ENCODE results near the gene RMRP. TPM values are rescaled to one million over a fixed set of nuclear protein-coding genes. Genes with fewer than 3 reads are reported as not detected.

Gene RMRP
- polyA plus RNA-seq, 1 of the 3 experiments (the other 2 are of a cell fraction), result 64.9 TPM

DNA sequence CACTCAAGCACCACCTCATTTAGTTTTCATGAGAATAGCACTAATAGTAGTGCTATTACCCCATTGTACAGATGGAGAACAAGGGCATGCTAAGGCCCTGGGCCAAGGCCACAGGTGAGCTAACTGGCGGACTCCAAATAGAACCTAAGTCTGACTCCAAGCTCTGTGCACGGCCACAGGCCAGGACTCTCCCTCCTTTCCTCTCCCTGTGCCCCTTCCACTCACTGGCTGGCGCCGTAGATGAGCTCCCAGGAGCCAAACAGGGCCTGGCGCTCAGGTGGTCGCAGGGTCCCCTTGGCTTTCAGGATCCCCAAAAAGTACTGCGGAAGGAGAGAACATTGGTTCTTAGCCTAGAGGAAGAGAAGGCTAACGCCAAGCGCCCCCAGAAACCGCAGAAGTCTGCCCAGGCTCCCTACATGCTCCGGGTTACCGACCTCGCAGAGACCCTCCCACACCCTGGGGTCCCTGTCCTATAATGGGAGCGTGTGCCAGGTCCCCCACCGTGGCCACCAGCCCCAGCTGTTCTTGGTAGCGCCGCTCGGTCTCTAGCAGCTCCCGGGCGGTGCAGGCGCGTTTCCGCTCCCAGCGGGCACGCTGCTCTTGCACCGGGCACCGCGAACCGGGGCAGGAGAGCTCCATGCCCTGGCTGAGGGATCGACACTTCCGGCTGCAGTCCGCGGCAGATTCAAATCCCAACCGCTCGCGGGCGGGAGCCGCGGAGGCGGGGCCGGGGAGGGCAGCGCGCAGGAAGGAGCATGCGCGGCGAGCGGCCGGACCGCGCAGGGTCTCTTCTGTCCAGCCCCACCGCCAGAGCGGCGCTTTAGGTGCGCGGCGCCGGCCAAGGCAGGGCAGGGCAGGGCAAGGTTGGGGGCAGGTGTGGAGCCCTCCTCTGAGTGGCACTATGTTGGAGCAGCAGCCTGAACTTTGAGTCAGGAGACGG, 7.0 kb upstream of the RMRP start, which contains the start of gene ARHGEF39:
ARHGEF39 (minus strand) TSS at position 665 of the 940 bp plus-strand sequence; CDS start at position 639, 26 bp downstream.
- Histone ChIP-seq H3K9me3 (no peaks in the 10 kb centered on the region), H3K27me3 (ENCODE audit: insufficient read depth) (no peaks in the 10 kb centered on the region), H3K27ac (ENCODE audit: low read depth in 2 of 2, low read length in 1 of 2) (peak within 1 kb of the TSS; percentile 53 to 80), H3K9ac (peak within 1 kb of the TSS; percentile 70; the same call in 1 of the 2 replicates), H3K4me3 (ENCODE audit: low read depth in 2 of 2, low read length in 1 of 2) (peak within 1 kb of the TSS; percentile 61 to 65), H3K4me2 (peak within 1 kb of the TSS; percentile 76), H2AFZ (ENCODE audit: low read depth) (peak within 1 kb of the TSS; percentile 92), H4K20me1 (ENCODE audit: insufficient read depth) (no peaks in the 10 kb centered on the region), H3K79me2 (ENCODE audit: insufficient read depth) (peaks cover 23% of the 10 kb centered on the region), H3K4me1 (ENCODE audit: control insufficient read depth in 1 of 2, insufficient read depth in 2 of 2, low read depth in 1 of 2, low read length in 1 of 2) (peaks cover 0 to 12% of the 10 kb centered on the region in 2 experiments; a peak in 1 of 4 replicates), H3K36me3 (replicated peaks in 1 of 2; ENCODE audit: control insufficient read depth in 1 of 2, insufficient read depth in 2 of 2, low read length in 1 of 2) (peaks cover 0 to 11% of the 10 kb centered on the region in 2 experiments), H3K9me2 (no peaks in the 10 kb centered on the region), H3F3A (replicated peaks; ENCODE audit: insufficient read depth) (peaks cover 31% of the 10 kb centered on the region)
- ChIA-PET POLR2A (interaction anchor here (0.6 to 2.8 kb wide), 6 partner anchors 11 to 150 kb away, joined by 3 to 11 read pairs (median 4); partner anchors contain the start of genes CREB3, HINT2 and TLN1), CTCF (interaction anchor here (0.7 to 3.4 kb wide), 17 partner anchors 8 to 551 kb away, joined by 3 to 30 read pairs (median 4); partner anchors contain the start of genes CA9, CREB3, TLN1 and TPM2)
- 15% methylated on average over 35 of the region's 58 CpGs for WGBS (ENCODE audit: low lambda C conversion rate)
- DNase-seq, result peak; percentile 98
- TF ChIP-seq FOXM1 (IDR thresholded peaks at IDR 0.05; ENCODE audit: low read depth) (peak; percentile 87), JUND (IDR thresholded peaks at IDR 0.05) (no peak), EZH2phosphoT487 (IDR thresholded peaks at IDR 0.05; ENCODE audit: borderline replicate concordance, low read depth) (no peak), YY1 (IDR thresholded peaks at IDR 0.05; ENCODE audit: low read depth) (0 out of 2 replicates have a peak, but pooled peaks have one; percentile 28), NFIC (IDR thresholded peaks at IDR 0.05; ENCODE audit: borderline replicate concordance) (peak; percentile 38), RAD21 (IDR thresholded peaks at IDR 0.05; ENCODE audit: low read length) (no peak; the same call in 1 of the 2 replicates), TCF12 (IDR thresholded peaks at IDR 0.05) (no peak), MEF2A (IDR thresholded peaks at IDR 0.05; ENCODE audit: borderline replicate concordance, low read depth) (no peak), CHD2 (IDR thresholded peaks at IDR 0.05; ENCODE audit: low read length, partially characterized antibody) (peak; percentile 8), GABPA (IDR thresholded peaks at IDR 0.05; ENCODE audit: low read depth) (peak; percentile 73), RXRA (IDR thresholded peaks at IDR 0.05; ENCODE audit: borderline replicate concordance, low read depth) (no peak; the same call in 1 of the 2 replicates), SIN3A (IDR thresholded peaks at IDR 0.05; ENCODE audit: borderline replicate concordance, low read depth, low read length) (peak; percentile 78; the same call in 1 of the 2 replicates), MXI1 (IDR thresholded peaks at IDR 0.05; ENCODE audit: low read depth, low read length) (peak; percentile 94), ELF1 (IDR thresholded peaks at IDR 0.05) (peak; percentile 81), TEAD4 (IDR thresholded peaks at IDR 0.05; ENCODE audit: borderline replicate concordance, insufficient read depth) (0 out of 2 replicates have a peak, but pooled peaks have one; percentile 37), RCOR1 (IDR thresholded peaks at IDR 0.05; ENCODE audit: low read length) (no peak), FOSL2 (IDR thresholded peaks at IDR 0.05; ENCODE audit: borderline replicate concordance, low read depth) (no peak), NRF1 (IDR thresholded peaks at IDR 0.05; ENCODE audit: low read depth, low read length) (peak; percentile 74), FOXJ3 (CRISPR knock-in tag; IDR thresholded peaks at IDR 0.05) (0 out of 2 replicates have a peak, but pooled peaks have one; percentile 22), SMC3 (IDR thresholded peaks at IDR 0.05; ENCODE audit: low read depth, low read length) (no peak)
- TF ChIP-seq, protein P1, sequence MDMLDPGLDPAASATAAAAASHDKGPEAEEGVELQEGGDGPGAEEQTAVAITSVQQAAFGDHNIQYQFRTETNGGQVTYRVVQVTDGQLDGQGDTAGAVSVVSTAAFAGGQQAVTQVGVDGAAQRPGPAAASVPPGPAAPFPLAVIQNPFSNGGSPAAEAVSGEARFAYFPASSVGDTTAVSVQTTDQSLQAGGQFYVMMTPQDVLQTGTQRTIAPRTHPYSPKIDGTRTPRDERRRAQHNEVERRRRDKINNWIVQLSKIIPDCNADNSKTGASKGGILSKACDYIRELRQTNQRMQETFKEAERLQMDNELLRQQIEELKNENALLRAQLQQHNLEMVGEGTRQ (IDR thresholded peaks at IDR 0.05; ENCODE audit: borderline replicate concordance, low read depth, low read length), result no peak
- TF ChIP-seq, protein P2, sequence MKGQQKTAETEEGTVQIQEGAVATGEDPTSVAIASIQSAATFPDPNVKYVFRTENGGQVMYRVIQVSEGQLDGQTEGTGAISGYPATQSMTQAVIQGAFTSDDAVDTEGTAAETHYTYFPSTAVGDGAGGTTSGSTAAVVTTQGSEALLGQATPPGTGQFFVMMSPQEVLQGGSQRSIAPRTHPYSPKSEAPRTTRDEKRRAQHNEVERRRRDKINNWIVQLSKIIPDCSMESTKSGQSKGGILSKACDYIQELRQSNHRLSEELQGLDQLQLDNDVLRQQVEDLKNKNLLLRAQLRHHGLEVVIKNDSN (IDR thresholded peaks at IDR 0.05; ENCODE audit: borderline replicate concordance, low read depth), result no peak
- TF ChIP-seq, protein P3, sequence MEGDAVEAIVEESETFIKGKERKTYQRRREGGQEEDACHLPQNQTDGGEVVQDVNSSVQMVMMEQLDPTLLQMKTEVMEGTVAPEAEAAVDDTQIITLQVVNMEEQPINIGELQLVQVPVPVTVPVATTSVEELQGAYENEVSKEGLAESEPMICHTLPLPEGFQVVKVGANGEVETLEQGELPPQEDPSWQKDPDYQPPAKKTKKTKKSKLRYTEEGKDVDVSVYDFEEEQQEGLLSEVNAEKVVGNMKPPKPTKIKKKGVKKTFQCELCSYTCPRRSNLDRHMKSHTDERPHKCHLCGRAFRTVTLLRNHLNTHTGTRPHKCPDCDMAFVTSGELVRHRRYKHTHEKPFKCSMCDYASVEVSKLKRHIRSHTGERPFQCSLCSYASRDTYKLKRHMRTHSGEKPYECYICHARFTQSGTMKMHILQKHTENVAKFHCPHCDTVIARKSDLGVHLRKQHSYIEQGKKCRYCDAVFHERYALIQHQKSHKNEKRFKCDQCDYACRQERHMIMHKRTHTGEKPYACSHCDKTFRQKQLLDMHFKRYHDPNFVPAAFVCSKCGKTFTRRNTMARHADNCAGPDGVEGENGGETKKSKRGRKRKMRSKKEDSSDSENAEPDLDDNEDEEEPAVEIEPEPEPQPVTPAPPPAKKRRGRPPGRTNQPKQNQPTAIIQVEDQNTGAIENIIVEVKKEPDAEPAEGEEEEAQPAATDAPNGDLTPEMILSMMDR (IDR thresholded peaks at IDR 0.05), result peak; percentile 55
- TF ChIP-seq, protein P4, sequence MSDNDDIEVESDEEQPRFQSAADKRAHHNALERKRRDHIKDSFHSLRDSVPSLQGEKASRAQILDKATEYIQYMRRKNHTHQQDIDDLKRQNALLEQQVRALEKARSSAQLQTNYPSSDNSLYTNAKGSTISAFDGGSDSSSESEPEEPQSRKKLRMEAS (IDR thresholded peaks at IDR 0.05; ENCODE audit: low read depth), result peak; percentile 96
- TF ChIP-seq, protein P5, sequence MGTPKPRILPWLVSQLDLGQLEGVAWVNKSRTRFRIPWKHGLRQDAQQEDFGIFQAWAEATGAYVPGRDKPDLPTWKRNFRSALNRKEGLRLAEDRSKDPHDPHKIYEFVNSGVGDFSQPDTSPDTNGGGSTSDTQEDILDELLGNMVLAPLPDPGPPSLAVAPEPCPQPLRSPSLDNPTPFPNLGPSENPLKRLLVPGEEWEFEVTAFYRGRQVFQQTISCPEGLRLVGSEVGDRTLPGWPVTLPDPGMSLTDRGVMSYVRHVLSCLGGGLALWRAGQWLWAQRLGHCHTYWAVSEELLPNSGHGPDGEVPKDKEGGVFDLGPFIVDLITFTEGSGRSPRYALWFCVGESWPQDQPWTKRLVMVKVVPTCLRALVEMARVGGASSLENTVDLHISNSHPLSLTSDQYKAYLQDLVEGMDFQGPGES (IDR thresholded peaks at IDR 0.05; ENCODE audit: low read depth, low read length), result no peak
- TF ChIP-seq, protein P6, sequence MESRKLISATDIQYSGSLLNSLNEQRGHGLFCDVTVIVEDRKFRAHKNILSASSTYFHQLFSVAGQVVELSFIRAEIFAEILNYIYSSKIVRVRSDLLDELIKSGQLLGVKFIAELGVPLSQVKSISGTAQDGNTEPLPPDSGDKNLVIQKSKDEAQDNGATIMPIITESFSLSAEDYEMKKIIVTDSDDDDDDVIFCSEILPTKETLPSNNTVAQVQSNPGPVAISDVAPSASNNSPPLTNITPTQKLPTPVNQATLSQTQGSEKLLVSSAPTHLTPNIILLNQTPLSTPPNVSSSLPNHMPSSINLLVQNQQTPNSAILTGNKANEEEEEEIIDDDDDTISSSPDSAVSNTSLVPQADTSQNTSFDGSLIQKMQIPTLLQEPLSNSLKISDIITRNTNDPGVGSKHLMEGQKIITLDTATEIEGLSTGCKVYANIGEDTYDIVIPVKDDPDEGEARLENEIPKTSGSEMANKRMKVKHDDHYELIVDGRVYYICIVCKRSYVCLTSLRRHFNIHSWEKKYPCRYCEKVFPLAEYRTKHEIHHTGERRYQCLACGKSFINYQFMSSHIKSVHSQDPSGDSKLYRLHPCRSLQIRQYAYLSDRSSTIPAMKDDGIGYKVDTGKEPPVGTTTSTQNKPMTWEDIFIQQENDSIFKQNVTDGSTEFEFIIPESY (IDR thresholded peaks at IDR 0.05; ENCODE audit: borderline replicate concordance, low read depth), result no peak
